ENCODE measurements around the gene ICAM4. TPM values are rescaled to one million over a fixed set of nuclear protein-coding genes. Genes with fewer than 3 reads are reported as not detected.
"Not testable (repeated sequence)": the region's sequence is repeated elsewhere in the genome, so short reads cannot be mapped to it uniquely, and the experiment has no call there.

Gene ICAM4
- total RNA-seq, 2 experiments from 2014 or later: 0.52 to 0.70 TPM

GRCh38 chr19:10334588-10335351 is 48.0 kb downstream of the ICAM4 start:
- peaks cover 67% of the 10 kb centered on the region for H3K4me1 ChIP-seq (ENCODE audit: insufficient read depth, low read length)
- Mint-ChIP-seq H3K27me3 (no peaks in the 10 kb centered on the region), H3K4me1 (ENCODE audit: low read depth) (peaks cover 39% of the 10 kb centered on the region), H3K9me3 (no peaks in the 10 kb centered on the region), H3K27ac (peak overlapping the region; percentile 14), H3K4me3 (peak overlapping the region; percentile 45), H3K36me3 (ENCODE audit: low read depth) (peaks cover 37% of the 10 kb centered on the region)
- no peak overlapping the region for H3K4me3 ChIP-seq (ENCODE audit: low read length)
- CTCF ChIA-PET: interaction anchor here (0.5 kb wide), 1 partner anchor 9 kb away, joined by 3 read pairs; no protein-coding TSS in a partner anchor
- no peak for TF ChIP-seq CTCF (IDR thresholded peaks at IDR 0.05)
- DNase-seq: peak in 9 of 14 experiments; percentile 8 to 67 (median 21)
- no peaks in the 10 kb centered on the region for H3K27me3 ChIP-seq (ENCODE audit: control insufficient read depth in 1 of 2, insufficient read depth in 2 of 2, low read length in 2 of 2)
- POLR2A ChIA-PET: interaction anchor here (0.5 to 1.0 kb wide), 2 partner anchors 13 to 28 kb away, joined by 4 to 5 read pairs; no protein-coding TSS in a partner anchor
- no peaks in the 10 kb centered on the region for H3K9me3 ChIP-seq (ENCODE audit: control insufficient read depth in 1 of 2, insufficient read depth in 1 of 2, low read length in 2 of 2)
- peaks cover 32% of the 10 kb centered on the region for H3K36me3 ChIP-seq (ENCODE audit: insufficient read depth, low read length)
- intact Hi-C loops (cut with DNase I, micrococcal nuclease): loop anchor here (5.0 kb wide), 2 partner anchors 47 to 137 kb away; partner anchors contain the start of genes ICAM4 (in 1 of the 2) and ICAM5 (in 1 of the 2)
- ATAC-seq (ENCODE audit: poor library complexity): no peak
- no peak overlapping the region for H3K27ac ChIP-seq (ENCODE audit: low read depth in 1 of 2, low read length in 2 of 2)

GRCh38 chr19:10335352-10335985 is 48.7 kb downstream of the ICAM4 start:
- Mint-ChIP-seq H3K36me3 (ENCODE audit: low read depth) (peaks cover 30% of the 10 kb centered on the region), H3K4me3 (peak overlapping the region; percentile 45), H3K27me3 (no peaks in the 10 kb centered on the region), H3K9me3 (no peaks in the 10 kb centered on the region), H3K27ac (peak overlapping the region; percentile 14), H3K4me1 (ENCODE audit: low read depth) (peaks cover 43% of the 10 kb centered on the region)
- intact Hi-C loops (cut with DNase I, micrococcal nuclease): no loop called here
- peaks cover 25% of the 10 kb centered on the region for H3K36me3 ChIP-seq (ENCODE audit: insufficient read depth, low read length)
- DNase-seq (no peak), ATAC-seq (ENCODE audit: poor library complexity) (no peak)
- peaks cover 74% of the 10 kb centered on the region for H3K4me1 ChIP-seq (ENCODE audit: insufficient read depth, low read length)
- no peaks in the 10 kb centered on the region for H3K9me3 ChIP-seq (ENCODE audit: control insufficient read depth in 1 of 2, insufficient read depth in 1 of 2, low read length in 2 of 2)
- CTCF ChIA-PET: no interaction called here
- no peaks in the 10 kb centered on the region for H3K27me3 ChIP-seq (ENCODE audit: control insufficient read depth in 1 of 2, insufficient read depth in 2 of 2, low read length in 2 of 2)
- POLR2A ChIA-PET: no interaction called here
- no peak overlapping the region for H3K27ac ChIP-seq (ENCODE audit: low read depth in 1 of 2, low read length in 2 of 2)
- no peak for TF ChIP-seq CTCF (IDR thresholded peaks at IDR 0.05)
- no peak overlapping the region for H3K4me3 ChIP-seq (ENCODE audit: low read length)

GRCh38 chr19:10336725-10337124 is 50.0 kb downstream of the ICAM4 start:
- intact Hi-C loops (cut with DNase I, micrococcal nuclease); H3K27ac Mint-ChIP-seq; POLR2A ChIA-PET; H3K9me3 Mint-ChIP-seq; CTCF ChIA-PET; ATAC-seq (ENCODE audit: poor library complexity); H3K27ac ChIP-seq (ENCODE audit: low read depth in 1 of 2, low read length in 2 of 2); H3K9me3 ChIP-seq (ENCODE audit: control insufficient read depth in 1 of 2, insufficient read depth in 1 of 2, low read length in 2 of 2); DNase-seq; H3K27me3 Mint-ChIP-seq; H3K27me3 ChIP-seq (ENCODE audit: control insufficient read depth in 1 of 2, insufficient read depth in 2 of 2, low read length in 2 of 2); H3K4me3 ChIP-seq (ENCODE audit: low read length): not testable (repeated sequence)
- Mint-ChIP-seq H3K4me1 (ENCODE audit: low read depth) (peaks cover 43% of the 10 kb centered on the region), H3K4me3 (peak overlapping the region; percentile 20), H3K36me3 (ENCODE audit: low read depth) (peaks cover 27% of the 10 kb centered on the region)
- H3K4me1 ChIP-seq (ENCODE audit: insufficient read depth, low read length): peaks cover 76% of the 10 kb centered on the region
- peaks cover 24% of the 10 kb centered on the region for H3K36me3 ChIP-seq (ENCODE audit: insufficient read depth, low read length)

Other genes starting within 250 kb of the ICAM4 start
- gene SHFL, start 200.6 kb upstream of the ICAM4 start, total RNA-seq: 10 to 100 TPM; 58.5 to 61.7 TPM
- under 1 TPM; 0.61 to 0.63 TPM for gene ANGPTL6, start 184.3 kb upstream of the ICAM4 start, total RNA-seq
- gene PPAN, start 180.6 kb upstream of the ICAM4 start, total RNA-seq: 100 to 1,000 TPM; 119 to 127 TPM
- 10 to 100 TPM; 88.5 to 93.9 TPM for gene P2RY11, start 175.3 kb upstream of the ICAM4 start, total RNA-seq
- 100 to 1,000 TPM; 328 to 343 TPM for gene EIF3G, start 167.1 kb upstream of the ICAM4 start, total RNA-seq
- gene DNMT1, start 92.0 kb upstream of the ICAM4 start, total RNA-seq: 100 to 1,000 TPM; 159 to 160 TPM
- 10 to 100 TPM; 14.6 to 17.2 TPM for gene S1PR2, start 55.6 kb upstream of the ICAM4 start, total RNA-seq
- gene MRPL4, start 34.7 kb upstream of the ICAM4 start, total RNA-seq: 10 to 100 TPM; 44.6 to 47.3 TPM
- 1 to 10 TPM; 7.0 to 7.4 TPM for gene ICAM1, start 15.8 kb upstream of the ICAM4 start, total RNA-seq
- gene ICAM5, start 3.0 kb downstream of the ICAM4 start, total RNA-seq: not detected
- gene ZGLP1, start 22.9 kb downstream of the ICAM4 start, total RNA-seq: 1 to 10 TPM; 1.6 to 2.6 TPM
- 1 to 10 TPM; 1.2 to 1.9 TPM for gene FDX2, start 29.1 kb downstream of the ICAM4 start, total RNA-seq
- gene RAVER1, start 46.6 kb downstream of the ICAM4 start, total RNA-seq: 10 to 100 TPM; 20.5 to 21.3 TPM
- gene ICAM3, start 52.7 kb downstream of the ICAM4 start, total RNA-seq: 100 to 1,000 TPM; 164 to 173 TPM
- 100 to 1,000 TPM; 229 to 253 TPM for gene TYK2, start 93.6 kb downstream of the ICAM4 start, total RNA-seq
- 100 to 1,000 TPM; 162 to 164 TPM for gene CDC37, start 116.6 kb downstream of the ICAM4 start, total RNA-seq
- 1 to 10 TPM; 1.5 to 2.1 TPM for gene PDE4A, start 133.6 kb downstream of the ICAM4 start, total RNA-seq
- gene KEAP1, start 216.4 kb downstream of the ICAM4 start, total RNA-seq: 10 to 100 TPM; 10.5 to 11.6 TPM
- under 1 TPM; 0.55 to 0.92 TPM for gene S1PR5, start 230.5 kb downstream of the ICAM4 start, total RNA-seq

All from CD4-positive, alpha-beta T cell (primary cell).